SKM-1 treated with dmso at 0.1 percent for 144 hours (cell line): ENCODE results near the gene IFT20.
"Not testable (repeated sequence)": the region's sequence is repeated elsewhere in the genome, so short reads cannot be mapped to it uniquely, and the experiment has no call there.

Experiments
- DNase-seq: peaks from one replicate; lab custom pipeline; 2025; ENCODE audit not compliant: unreplicated experiment; lab: John Stamatoyannopoulos, UW

Gene IFT20

DNA sequence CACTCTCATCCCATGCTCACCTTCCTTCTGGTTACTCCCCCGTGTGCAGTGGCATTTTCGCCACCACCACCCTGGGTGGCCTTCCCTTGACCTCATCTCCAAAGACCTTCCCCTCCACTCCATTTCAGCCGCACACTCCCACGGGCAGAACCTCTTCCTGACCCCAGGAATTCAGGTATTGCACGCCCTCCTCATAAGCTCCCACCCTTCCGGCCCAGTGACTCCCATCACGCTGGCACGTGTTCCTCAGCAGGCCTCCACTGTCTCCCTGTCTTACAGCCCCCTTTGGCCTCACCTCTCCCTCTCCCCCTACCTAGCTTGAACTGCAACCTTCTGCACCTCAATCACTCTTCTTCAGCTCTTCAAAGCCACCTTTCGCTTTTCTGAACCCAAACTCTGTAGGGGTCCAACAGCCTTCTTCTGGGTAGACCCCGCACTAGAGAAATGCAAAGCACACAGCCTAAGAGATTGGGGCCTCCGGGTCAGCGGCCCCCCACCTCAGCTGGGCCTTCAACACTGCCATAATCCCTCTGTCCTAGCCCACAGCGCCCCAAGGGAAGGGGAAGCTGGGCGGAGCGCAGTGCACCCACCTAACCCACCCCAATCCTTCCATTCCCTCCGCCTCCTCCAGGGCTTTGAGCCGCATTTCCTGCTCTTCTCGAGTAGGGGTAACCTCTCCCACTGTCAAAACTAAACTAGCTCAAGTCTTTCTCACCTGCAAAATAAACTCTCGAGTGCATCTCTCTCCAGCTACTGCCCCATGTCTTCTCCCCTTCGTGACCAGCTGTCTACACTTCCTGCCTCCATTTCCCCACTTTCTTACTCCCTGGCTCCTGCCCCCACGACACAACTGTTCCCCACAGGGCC, 17.9 kb downstream of the IFT20 start:
- no peak for DNase-seq

DNA sequence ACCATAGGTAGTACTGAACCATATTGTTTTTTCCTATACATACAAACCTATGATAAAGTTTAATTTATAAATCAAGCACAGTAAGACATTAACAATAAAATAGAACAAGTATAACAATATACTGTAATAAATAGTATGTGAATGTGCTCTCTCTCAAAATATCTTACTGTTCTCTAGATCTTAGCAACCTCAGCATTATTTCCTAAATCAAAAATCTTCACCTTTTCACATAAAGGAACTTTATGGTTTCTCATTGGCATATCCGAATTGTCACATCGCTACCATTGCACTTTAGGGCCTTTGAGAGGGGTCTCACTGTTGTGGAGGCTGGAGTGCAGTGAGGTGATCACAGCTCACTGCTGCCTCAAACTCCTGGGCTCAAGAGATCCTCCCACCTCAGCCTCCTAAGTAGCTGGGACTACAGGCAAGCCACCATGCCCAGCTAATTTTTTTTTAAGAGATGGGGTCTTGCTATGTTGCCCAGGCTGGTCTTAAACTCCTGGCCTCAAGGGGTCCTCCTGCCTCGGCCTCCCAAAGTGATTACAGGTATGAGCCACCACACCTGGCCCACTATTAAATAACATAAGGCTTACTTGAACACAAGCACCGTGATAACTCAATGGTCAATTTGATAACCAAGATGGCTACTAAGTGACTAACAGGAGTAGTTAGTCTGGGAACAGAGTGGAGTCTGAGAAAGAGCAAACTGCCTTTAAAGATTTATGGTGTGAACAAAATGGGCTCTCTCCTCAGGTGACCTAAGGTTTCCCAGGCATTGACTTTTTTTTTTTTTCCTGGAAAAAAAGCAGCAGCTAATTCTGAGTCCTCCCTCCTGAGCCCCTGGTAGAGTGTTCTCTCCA, 19.2 kb downstream of the IFT20 start:
- no peak for DNase-seq

DNA sequence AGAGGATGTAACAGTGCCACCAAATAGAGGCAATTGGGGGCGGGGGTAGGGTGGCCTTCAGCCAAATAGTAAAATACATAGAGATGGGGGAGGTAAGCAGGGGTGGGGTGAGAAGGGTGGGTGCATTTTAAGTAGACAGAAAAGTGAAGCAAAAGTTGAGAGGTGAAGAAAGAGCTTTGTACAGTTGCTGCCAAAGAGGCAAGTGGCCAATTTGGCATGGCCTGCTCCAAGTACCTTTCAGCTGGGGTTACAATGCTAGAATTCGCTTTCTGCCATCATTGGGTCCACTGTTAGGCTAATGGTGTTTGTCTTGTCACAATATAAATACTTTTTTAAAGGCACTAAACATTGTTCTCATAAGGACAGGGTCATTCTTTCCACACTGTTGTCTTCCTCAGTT, 21.4 kb downstream of the IFT20 start:
- no peak for DNase-seq

DNA sequence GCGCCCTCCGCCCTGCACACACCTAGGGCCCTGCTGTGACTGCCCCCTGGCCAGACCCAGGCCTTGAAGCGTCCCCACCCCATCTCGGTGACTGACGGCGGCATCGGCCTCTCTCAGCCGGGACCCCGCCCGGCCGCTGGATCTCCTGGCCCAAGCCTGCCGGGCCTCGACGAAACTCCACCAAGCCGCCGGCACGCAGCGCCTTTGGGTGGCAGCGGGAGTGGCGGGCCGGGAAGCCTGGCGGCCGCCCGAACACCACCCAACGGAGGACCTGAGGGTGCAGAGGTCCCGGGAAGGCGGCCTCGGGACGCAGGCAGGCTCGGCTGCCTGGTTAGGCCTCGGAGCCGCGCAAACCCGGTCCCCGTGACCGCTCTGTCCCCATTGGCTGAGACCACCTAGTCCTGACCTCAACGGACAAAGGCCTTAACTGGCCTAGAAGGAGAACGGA, 28.3 kb downstream of the IFT20 start:
- no peak for DNase-seq

DNA sequence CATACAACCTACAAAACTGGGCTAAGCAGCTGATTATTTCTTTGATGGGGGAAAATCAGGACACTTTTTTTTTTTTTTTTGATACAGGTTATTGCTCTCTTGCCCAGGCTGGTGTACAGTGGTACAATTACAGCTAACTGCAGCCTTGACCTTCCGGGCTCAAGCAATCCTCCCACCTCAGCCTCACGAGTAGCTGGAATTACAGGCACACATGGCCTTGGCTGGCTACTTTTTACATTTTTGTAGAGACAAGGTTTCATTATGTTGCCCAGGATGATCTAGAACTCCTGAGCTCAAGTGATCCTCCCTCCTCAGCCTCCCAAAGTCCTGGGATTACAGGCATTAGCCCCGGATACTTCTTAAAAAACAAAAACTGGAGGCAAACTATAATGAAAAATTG, 36.8 kb downstream of the IFT20 start:
- no peak for DNase-seq

DNA sequence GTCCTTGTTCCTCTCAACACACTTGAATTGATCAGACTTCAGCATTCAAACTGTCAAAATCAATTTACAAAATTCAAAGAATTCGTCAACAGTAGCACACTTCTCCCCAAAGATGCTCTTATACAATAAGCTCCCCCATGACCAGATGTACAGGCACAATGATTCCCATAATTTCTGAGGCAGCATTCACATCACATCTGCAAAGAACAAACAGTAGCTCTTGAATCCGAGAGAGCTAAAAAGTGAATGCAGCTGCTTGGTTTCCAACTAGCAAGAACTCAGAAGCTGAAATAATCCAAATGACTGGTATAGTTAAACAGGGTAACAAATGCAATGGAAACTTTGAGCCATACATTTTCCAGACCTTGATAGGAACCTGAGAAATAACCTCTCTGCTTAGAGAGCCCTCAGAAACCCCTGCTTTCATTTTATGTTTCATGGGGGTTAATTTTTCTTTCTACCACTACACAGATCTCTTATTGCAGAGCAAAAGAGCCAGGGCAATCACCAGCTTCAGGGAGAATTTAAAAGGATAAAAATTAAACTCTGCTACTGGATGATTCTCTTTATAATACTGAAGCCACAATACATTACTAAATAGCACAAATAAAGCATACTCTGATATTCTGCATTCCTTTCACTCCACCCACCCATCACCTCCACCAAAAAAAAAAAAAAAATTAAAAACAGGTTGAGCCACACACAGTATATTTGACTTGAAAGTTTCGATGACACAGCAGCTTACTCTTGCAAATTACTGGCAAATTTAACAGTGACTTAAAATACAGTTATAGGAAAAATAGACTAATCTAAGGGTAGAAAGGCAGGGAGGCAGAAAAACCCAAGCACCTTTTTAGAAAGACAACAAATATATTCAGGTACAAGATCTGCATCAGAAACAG, 39.3 kb downstream of the IFT20 start:
- DNase-seq: no peak

DNA sequence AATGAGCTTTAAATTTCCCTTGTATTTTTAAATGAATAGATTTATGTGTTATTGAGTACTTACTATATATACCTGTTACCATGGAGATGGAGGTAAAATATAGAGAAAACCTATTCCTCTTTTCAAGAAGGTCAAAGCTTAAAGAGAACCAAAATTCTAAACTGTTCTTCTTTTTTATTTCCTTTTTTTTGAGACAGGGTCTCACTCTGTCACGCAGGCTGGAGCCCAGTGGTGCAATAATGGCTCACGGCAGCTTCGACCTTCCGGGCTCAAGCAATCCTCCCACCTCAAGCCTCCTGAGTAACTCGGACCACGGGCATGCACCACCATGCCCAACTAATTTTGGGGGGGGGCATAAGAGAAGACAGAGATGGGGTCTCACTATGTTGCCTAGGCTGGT, 41.3 kb downstream of the IFT20 start:
- DNase-seq: peak; percentile 93

DNA sequence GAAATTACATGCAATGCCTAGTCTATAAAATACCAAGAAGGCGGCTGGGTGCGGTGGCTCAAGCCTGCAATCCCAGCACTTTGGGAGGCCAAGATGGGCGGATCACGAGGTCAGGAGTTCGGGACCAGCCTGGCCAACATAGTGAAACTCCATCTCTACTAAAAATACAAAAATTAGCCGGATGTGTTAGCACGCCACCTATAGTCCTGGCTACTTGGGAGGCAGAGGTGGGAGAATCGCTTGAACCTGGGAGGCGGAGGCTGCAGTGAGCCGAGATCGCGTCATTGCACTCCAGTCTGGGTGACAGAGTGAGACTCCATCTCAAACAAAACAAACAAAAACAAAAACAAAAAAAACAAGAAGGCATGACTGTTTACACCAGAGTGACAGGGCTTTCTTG, 42.4 kb downstream of the IFT20 start:
- not testable (repeated sequence) for DNase-seq

DNA sequence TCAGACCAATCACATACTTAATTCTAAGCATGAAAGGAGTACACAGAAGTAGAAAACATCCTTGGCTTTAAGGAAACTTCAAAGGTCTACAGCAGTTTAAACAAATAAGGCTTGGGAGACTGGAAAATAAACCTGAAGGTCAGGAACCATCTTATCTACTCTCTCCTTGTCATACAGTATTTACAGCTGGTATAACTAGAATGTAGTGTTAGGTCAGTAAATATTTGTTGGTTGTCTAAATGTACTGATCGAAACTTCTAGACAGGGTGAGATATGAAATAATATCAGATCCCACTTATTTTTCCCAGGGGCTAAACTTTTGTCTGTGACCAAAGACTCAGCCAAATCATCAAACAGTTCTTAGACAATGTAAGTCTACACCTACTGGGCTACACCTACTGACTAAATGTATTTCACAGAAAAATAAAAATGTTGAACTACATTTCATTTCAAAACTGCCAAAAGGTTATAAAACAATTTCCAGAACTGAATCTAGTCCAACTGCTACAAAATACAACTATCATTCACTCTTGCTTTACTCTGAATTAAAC, 43.4 kb downstream of the IFT20 start:
- DNase-seq: no peak

DNA sequence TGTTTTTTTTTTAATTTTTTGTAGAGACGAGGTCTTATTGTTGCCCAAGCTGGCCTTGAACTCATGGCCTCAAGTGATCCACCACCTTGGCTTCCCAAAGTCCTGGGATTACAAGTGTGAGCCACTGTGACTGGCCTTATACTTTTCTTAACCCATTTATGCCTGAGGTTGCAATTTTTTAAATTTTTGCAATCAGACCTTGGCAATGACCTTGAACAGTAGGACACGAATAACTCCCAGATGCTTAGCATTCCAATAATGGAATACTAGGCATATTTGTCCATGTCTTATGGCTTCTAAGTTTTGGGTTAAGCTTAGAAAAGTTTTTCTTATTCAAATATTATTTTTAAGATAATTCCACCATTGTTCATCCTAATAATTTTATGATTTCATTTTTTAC, 44.6 kb downstream of the IFT20 start:
- no peak for DNase-seq

DNA sequence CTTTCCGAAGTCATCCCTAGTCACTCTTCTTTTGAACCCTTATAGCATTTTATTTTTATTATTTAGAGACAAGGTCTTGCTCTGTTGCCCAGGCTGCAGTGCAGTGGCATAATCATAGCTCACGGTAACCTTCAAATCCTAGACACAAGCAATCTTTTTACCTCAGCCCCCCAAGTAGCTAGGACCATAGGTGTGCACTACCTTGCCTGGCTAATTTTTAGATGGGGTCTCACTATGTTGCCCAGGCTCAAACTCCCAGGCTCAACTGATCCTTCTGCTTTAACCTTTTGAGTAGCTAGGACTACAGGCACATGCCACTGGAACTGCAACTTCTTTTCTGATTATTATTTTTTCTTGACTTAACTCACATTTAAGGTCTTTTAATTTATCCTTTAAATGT, 49.3 kb downstream of the IFT20 start:
- no peak for DNase-seq

DNA sequence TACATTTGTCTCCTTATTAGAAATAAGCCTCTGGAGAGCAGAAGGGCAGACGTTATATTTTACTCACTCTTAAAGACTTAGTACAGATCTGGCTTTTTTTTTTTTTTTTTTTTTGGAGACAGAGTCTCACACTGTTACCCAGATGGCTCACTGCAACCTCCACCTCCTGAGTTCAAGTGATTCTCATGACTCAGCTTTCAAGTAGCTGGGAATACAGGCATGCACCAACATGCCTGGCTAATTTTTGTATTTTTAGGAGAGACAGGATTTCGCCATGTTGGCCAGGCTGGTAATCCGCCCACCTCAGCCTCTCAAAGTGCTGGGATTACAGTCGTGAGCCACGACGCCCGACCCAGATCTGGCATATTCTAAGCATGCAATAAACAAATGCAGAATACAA, 52.7 kb downstream of the IFT20 start:
- no peak for DNase-seq

DNA sequence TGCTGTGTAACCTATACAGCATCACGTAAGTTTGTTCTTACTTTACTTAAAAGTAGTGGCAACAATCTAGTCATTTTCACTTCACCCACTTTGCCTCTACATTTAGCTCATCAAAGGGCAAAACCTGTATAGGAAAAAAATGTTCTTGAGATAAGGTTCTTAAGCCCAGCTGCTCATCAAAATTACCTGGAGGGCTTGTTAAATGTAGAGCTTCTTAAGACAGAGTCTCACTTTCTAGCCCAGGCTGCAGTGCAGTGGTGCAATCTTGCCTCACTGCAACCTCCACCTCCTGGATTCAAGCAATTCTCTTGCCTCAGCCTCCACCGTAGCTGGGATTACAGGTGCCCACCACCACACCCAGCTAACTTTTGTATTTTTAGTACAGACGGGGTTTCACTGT, 54.4 kb downstream of the IFT20 start:
- DNase-seq: no peak

DNA sequence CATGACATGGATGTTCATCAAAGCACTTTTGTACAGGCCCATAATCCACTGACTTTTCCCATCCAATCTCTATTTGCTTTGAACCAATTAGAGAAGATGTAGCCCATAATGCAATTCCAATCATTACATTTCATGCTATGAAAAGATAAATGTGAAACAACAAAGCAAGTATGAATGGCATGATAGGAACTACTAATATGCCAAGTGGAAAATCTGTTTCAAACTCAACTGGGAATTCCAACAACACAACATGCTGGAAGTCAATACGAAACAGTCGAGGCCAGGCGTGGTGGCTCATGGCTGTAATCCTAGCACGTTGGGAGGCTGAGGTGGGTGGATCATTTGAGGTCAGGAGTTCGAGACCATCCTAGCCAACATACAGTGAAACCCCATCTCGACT, 55.9 kb downstream of the IFT20 start:
- DNase-seq: no peak
